Loucy (cell line): ENCODE measurements around the gene CCDC88C.
"Not testable (repeated sequence)": the region's sequence is repeated elsewhere in the genome, so short reads cannot be mapped to it uniquely, and the experiment has no call there.

Source experiments
- EZH2phosphoT487 ChIP-seq: fragments of 200-600 bp; IDR thresholded peaks from 2 replicates; pipeline ENCODE4 v1.6.1; 2018; ENCODE audit warnings: antibody characterized with exemption, mild to moderate bottlenecking, moderate library complexity, borderline replicate concordance
- TF ChIP-seq, protein P1 (sequence below): fragments of 200-600 bp; sonication (generic); conservative IDR thresholded peaks from 2 replicates; pipeline ENCODE4 v1.5.1; 2014; ENCODE audit warnings: mild to moderate bottlenecking, antibody characterized with exemption, low read length

DNA sequence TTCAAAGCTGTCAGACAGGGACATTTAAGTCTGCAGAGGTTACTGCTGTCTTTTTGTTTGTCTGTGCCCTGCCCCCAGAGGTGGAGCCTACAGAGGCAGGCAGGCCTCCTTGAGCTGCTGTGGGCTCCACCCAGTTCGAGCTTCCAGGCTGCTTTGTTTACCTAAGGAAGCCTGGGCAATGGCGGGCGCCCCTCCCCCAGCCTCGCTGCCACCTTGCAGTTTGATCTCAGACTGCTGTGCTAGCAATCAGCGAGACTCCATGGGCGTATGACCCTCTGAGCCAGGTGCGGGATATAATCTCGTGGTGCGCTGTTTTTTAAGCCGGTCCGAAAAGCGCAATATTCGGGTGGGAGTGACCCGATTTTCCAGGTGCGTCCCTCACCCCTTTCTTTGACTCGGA, 18.6 kb upstream of the CCDC88C start:
- TF ChIP-seq, protein P1, sequence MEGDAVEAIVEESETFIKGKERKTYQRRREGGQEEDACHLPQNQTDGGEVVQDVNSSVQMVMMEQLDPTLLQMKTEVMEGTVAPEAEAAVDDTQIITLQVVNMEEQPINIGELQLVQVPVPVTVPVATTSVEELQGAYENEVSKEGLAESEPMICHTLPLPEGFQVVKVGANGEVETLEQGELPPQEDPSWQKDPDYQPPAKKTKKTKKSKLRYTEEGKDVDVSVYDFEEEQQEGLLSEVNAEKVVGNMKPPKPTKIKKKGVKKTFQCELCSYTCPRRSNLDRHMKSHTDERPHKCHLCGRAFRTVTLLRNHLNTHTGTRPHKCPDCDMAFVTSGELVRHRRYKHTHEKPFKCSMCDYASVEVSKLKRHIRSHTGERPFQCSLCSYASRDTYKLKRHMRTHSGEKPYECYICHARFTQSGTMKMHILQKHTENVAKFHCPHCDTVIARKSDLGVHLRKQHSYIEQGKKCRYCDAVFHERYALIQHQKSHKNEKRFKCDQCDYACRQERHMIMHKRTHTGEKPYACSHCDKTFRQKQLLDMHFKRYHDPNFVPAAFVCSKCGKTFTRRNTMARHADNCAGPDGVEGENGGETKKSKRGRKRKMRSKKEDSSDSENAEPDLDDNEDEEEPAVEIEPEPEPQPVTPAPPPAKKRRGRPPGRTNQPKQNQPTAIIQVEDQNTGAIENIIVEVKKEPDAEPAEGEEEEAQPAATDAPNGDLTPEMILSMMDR: not testable (repeated sequence)
- TF ChIP-seq EZH2phosphoT487: not testable (repeated sequence)
